A549 (cell line): ENCODE data around the gene CAPS2. TPM values are rescaled to one million over a fixed set of nuclear protein-coding genes. Genes with fewer than 3 reads are reported as not detected.

Experiments used
- ATAC-seq, 2 experiments: fragments of 200-7000 bp in 1 of 2; fragments of >200 bp in 1 of 2; cut with Nextera tagmentation in 1 of 2; cut with Tn5 transposase in 1 of 2; 3 replicates each; pipeline versions ENCODE4 v1.8.0 to v1.9.1; 2018 to 2020; ENCODE audit warnings: mild to moderate bottlenecking in 1 of 2, moderate library complexity in 1 of 2
- CTCF ChIA-PET: fragments of 300-600 bp; sonication (Branson Sonifier 250); formaldehyde crosslinking; extraction: SDS; loops from one replicate; lab custom pipeline; 2021; ENCODE audit warnings: antibody characterized with exemption, inconsistent platforms; lab: Yijun Ruan, JAX
- POLR2A ChIA-PET: fragments of 350-600 bp; formaldehyde crosslinking; extraction: SDS; loops from one replicate; lab custom pipeline; 2021; ENCODE audit warnings: antibody characterized with exemption, inconsistent platforms; lab: Yijun Ruan, JAX
- DNase-seq, 2 experiments: peaks; one replicate each; pipeline versions ENCODE4 v3.0.0 to v3.0.0-alpha.2; 2011 to 2016; ENCODE audit warnings: low read depth in 1 of 2, low spot score in 1 of 2
- FAIRE-seq: peaks from 2 replicates; lab custom pipeline; 2011; peaks lifted over from hg19 to GRCh38; lab: Jason Lieb, UNC
- H3K27ac ChIP-seq, 2 experiments: fragments of >200 bp; sonication (Bioruptor Twin); formaldehyde crosslinking; 3 replicates each; pipeline ENCODE4 v1.5.1; 2016 to 2017
- H3K4me1 ChIP-seq: fragments of >200 bp; sonication (Bioruptor Twin); formaldehyde crosslinking; 3 replicates; pipeline ENCODE4 v1.6.1; 2016
- H3K4me2 ChIP-seq: fragments of >200 bp; sonication (Bioruptor Twin); formaldehyde crosslinking; 3 replicates; pipeline ENCODE4 v1.6.1; 2016
- H3K4me3 ChIP-seq: fragments of >200 bp; sonication (Bioruptor Twin); formaldehyde crosslinking; 3 replicates; pipeline ENCODE4 v1.5.1; 2016
- H3K9me3 ChIP-seq: fragments of >200 bp; sonication (Bioruptor Twin); formaldehyde crosslinking; 3 replicates; pipeline ENCODE4 v1.6.1; 2016
- BHLHE40 ChIP-seq: IDR thresholded peaks from 2 replicates; pipeline ENCODE4 v1.6.1; 2012; ENCODE audit warnings: low read depth, low read length, inconsistent platforms
- CBX2 ChIP-seq: fragments of 200-600 bp; sonication (generic); IDR thresholded peaks from 2 replicates; pipeline ENCODE4 v1.6.1; 2016; ENCODE audit warnings: low read depth, mild to moderate bottlenecking, borderline replicate concordance
- CEBPB ChIP-seq, 2 experiments: fragments of >200 bp in 1 of 2; sonication (Bioruptor Twin) in 1 of 2; formaldehyde crosslinking in 1 of 2; IDR thresholded peaks; 2 replicates each; pipeline ENCODE4 v1.6.1; 2012 to 2016
- CHD2 ChIP-seq: fragments of 150-350 bp; IDR thresholded peaks from 2 replicates; pipeline ENCODE4 v1.6.1; 2014; ENCODE audit warnings: low read length; ENCODE audit not compliant: partially characterized antibody
- CHD4 ChIP-seq: fragments of 200-600 bp; sonication (generic); IDR thresholded peaks from 2 replicates; pipeline ENCODE4 v1.6.1; 2016; ENCODE audit warnings: antibody characterized with exemption, mild to moderate bottlenecking, borderline replicate concordance
- EHMT2 ChIP-seq: fragments of 200-600 bp; sonication (generic); IDR thresholded peaks from 2 replicates; pipeline ENCODE4 v1.6.1; 2016; ENCODE audit warnings: antibody characterized with exemption, low read depth, mild to moderate bottlenecking, moderate library complexity
- ESRRA ChIP-seq: fragments of 150-350 bp; IDR thresholded peaks from 2 replicates; pipeline ENCODE4 v1.6.1; 2014; ENCODE audit warnings: mild to moderate bottlenecking, low read length, borderline replicate concordance
- HEYL ChIP-seq: fragments of 250-450 bp; sonication (Bioruptor Pico); IDR thresholded peaks from 2 replicates; pipeline ENCODE4 v1.8.0; 2021; ENCODE audit warnings: mild to moderate bottlenecking, moderate library complexity
- HOXB13 ChIP-seq: fragments of 250-450 bp; sonication (Bioruptor Pico); IDR thresholded peaks from 2 replicates; pipeline ENCODE4 v1.5.0; 2020; ENCODE audit warnings: low read depth, mild to moderate bottlenecking, moderate library complexity
- KDM1A ChIP-seq: fragments of 200-600 bp; sonication (generic); IDR thresholded peaks from 2 replicates; pipeline ENCODE4 v1.6.1; 2016; ENCODE audit warnings: low read depth, mild to moderate bottlenecking
- MYC ChIP-seq: IDR thresholded peaks from 2 replicates; pipeline ENCODE4 v1.6.1; 2012; ENCODE audit warnings: mild to moderate bottlenecking, inconsistent platforms, low read length, improper control_type of control experiment, borderline replicate concordance
- NPAS2 ChIP-seq: fragments of 250-450 bp; sonication (Bioruptor Pico); IDR thresholded peaks from 2 replicates; pipeline ENCODE4 v1.8.0; 2022; ENCODE audit warnings: mild to moderate bottlenecking, moderate library complexity, borderline replicate concordance
- PHF8 ChIP-seq: fragments of 200-600 bp; sonication (generic); IDR thresholded peaks from 2 replicates; pipeline ENCODE4 v1.6.1; 2016; ENCODE audit warnings: low read depth, mild to moderate bottlenecking, antibody characterized with exemption, moderate library complexity, borderline replicate concordance
- POLR2A ChIP-seq: IDR thresholded peaks from 2 replicates; pipeline ENCODE4 v1.6.1; 2012; ENCODE audit warnings: mild to moderate bottlenecking, low read length
- POLR2AphosphoS2 ChIP-seq: conservative IDR thresholded peaks from 2 replicates; pipeline ENCODE4 v1.6.1; 2012; ENCODE audit warnings: low read length, improper control_type of control experiment, inconsistent platforms
- RAD21 ChIP-seq, 2 experiments: fragments of >200 bp in 1 of 2; sonication (Bioruptor Twin) in 1 of 2; formaldehyde crosslinking in 1 of 2; IDR thresholded peaks in 1 of 2; conservative IDR thresholded peaks in 1 of 2; 2 replicates in 1 of 2; 3 replicates in 1 of 2; pipeline ENCODE4 v1.6.1; 2012 to 2018; ENCODE audit warnings: inconsistent platforms in 1 of 2
- RFX5 ChIP-seq: fragments of 450-650 bp; IDR thresholded peaks from 2 replicates; pipeline ENCODE4 v1.7.1; 2014; ENCODE audit warnings: antibody characterized with exemption, mild to moderate bottlenecking, moderate library complexity
- RNF2 ChIP-seq: fragments of 200-600 bp; sonication (generic); IDR thresholded peaks from 2 replicates; pipeline ENCODE4 v1.6.1; 2016; ENCODE audit warnings: low read depth, mild to moderate bottlenecking, antibody characterized with exemption, moderate library complexity, borderline replicate concordance
- SREBF2 ChIP-seq: fragments of 450-650 bp; IDR thresholded peaks from 2 replicates; pipeline ENCODE4 v1.6.1; 2014; ENCODE audit warnings: mild to moderate bottlenecking, moderate library complexity
- TP53 ChIP-seq: fragments of 250-450 bp; sonication (Bioruptor Pico); IDR thresholded peaks from 2 replicates; pipeline ENCODE4 v1.5.0; 2021; ENCODE audit warnings: mild to moderate bottlenecking, moderate library complexity
- ZFP36 ChIP-seq: fragments of 450-650 bp; IDR thresholded peaks from 2 replicates; pipeline ENCODE4 v1.6.1; 2014; ENCODE audit warnings: borderline replicate concordance; ENCODE audit not compliant: partially characterized antibody
- ZNF302 ChIP-seq: fragments of 250-450 bp; sonication (Bioruptor Pico); IDR thresholded peaks from 2 replicates; pipeline ENCODE4 v1.9.0; 2021; ENCODE audit warnings: inconsistent platforms, mild to moderate bottlenecking, moderate library complexity
- WGBS: methylation state at CpG from one replicate; pipeline ENCODE4 v1.1.6; 2017; ENCODE audit errors: missing lambda C conversion rate; 5-methylcytosine and 5-hydroxymethylcytosine counted together
- polyA plus RNA-seq, 4 experiments: library from polyadenylated mRNA; depleted of rRNA in 3 of 4; stranded (reverse); fragments of >200 nt; fragmentation: RNase III in 1 of 4; extraction: RNeasy Plus Mini Kit Qiagen cat#74134 plus additional on column Dnase treatment in 1 of 4; gene quantifications; 2 replicates in 3 of 4; 3 replicates in 1 of 4; pipeline ENCODE4 v1.2.3, GENCODE V29; 2011 to 2017
- TF ChIP-seq, protein P1 (sequence below): fragments of >200 bp; sonication (Bioruptor Twin); formaldehyde crosslinking; IDR thresholded peaks from 2 replicates; pipeline ENCODE4 v1.6.1; 2016
- TF ChIP-seq, protein P2 (sequence below): fragments of 450-650 bp; IDR thresholded peaks from 2 replicates; pipeline ENCODE4 v1.6.1; 2014; ENCODE audit warnings: antibody characterized with exemption
- TF ChIP-seq, protein P3 (sequence below): IDR thresholded peaks from 2 replicates; pipeline ENCODE4 v1.6.1; 2012
- TF ChIP-seq, protein P4 (sequence below): fragments of >200 bp; sonication (Bioruptor Twin); formaldehyde crosslinking; IDR thresholded peaks from 3 replicates; pipeline ENCODE4 v1.5.1; 2016

Gene CAPS2
- polyA plus RNA-seq, 2 of the 4 experiments (the other 2 are of a cell fraction): 2.6 to 7.0 TPM

DNA sequence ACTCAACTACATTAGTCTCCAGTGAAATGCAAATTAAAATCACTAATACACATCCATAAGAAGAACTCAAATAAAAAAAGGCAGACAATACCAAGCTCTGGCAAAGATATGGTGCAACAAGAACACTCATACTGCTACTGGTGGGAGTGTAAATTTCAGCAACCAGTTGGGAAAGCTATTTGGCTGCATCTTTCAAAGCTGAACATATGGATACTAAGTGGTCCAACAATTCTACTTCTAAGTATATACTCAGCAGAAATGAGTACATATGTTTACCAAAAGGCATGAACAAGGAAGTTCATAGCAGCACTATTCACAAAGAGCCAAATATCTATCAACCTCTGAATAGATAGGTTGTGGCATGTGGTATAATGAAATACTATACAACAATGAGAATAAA is 27.3 kb downstream of the CAPS2 start:
- no peaks in the 10 kb centered on the region for H3K9me3 ChIP-seq
- H3K4me2 ChIP-seq: no peak overlapping the region
- no peak for TF ChIP-seq KDM1A
- TF ChIP-seq HOXB13: no peak
- TF ChIP-seq, protein P1, sequence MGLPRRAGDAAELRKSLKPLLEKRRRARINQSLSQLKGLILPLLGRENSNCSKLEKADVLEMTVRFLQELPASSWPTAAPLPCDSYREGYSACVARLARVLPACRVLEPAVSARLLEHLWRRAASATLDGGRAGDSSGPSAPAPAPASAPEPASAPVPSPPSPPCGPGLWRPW: no peak
- TF ChIP-seq BHLHE40: no peak
- no peak for TF ChIP-seq RNF2
- no peak for TF ChIP-seq CHD2
- TF ChIP-seq PHF8: no peak
- TF ChIP-seq ZNF302: no peak
- TF ChIP-seq POLR2A: no peak
- no peak for TF ChIP-seq HEYL
- no peak for TF ChIP-seq POLR2AphosphoS2
- TF ChIP-seq, protein P2, sequence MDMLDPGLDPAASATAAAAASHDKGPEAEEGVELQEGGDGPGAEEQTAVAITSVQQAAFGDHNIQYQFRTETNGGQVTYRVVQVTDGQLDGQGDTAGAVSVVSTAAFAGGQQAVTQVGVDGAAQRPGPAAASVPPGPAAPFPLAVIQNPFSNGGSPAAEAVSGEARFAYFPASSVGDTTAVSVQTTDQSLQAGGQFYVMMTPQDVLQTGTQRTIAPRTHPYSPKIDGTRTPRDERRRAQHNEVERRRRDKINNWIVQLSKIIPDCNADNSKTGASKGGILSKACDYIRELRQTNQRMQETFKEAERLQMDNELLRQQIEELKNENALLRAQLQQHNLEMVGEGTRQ: no peak
- no peak for TF ChIP-seq CHD4
- no peak for TF ChIP-seq NPAS2 (CRISPR knock-in tag)
- no peak for DNase-seq
- no peak overlapping the region for H3K27ac ChIP-seq
- no peak for ATAC-seq
- CTCF ChIA-PET: no interaction called here
- FAIRE-seq: no peak
- POLR2A ChIA-PET: no interaction called here
- no peak overlapping the region for H3K4me3 ChIP-seq
- no peaks in the 10 kb centered on the region for H3K4me1 ChIP-seq

DNA sequence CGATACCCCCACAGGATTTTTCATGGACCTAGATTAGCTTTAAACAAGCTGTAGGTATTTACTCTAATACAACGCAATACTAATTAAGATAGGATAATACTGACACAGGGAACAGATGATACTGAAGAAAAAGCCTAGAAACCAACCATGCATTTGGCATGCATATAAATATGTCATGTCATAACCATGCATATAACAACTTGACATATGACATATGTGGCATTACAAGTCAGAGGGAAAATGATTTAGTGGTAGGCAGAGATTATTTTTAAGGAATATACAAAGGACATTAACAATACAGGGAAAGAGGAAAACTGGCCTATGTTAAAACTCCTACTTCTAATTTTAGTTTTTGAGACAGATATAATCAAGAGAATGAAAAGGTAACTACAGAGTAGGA is 27.9 kb downstream of the CAPS2 start:
- CTCF ChIA-PET: interaction anchor here (1.7 kb wide), 1 partner anchor 13 kb away, joined by 3 read pairs; no protein-coding TSS in a partner anchor
- 83% methylated on average over 2 of the region's 2 CpGs for WGBS
- H3K9me3 ChIP-seq: no peaks in the 10 kb centered on the region
- TF ChIP-seq ESRRA: no peak
- no peak for TF ChIP-seq RFX5
- TF ChIP-seq, protein P3, sequence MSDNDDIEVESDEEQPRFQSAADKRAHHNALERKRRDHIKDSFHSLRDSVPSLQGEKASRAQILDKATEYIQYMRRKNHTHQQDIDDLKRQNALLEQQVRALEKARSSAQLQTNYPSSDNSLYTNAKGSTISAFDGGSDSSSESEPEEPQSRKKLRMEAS: no peak
- no peak for TF ChIP-seq RAD21 (conservative IDR thresholded peaks at IDR 0.05 in 1 of 2, IDR thresholded peaks at IDR 0.05 in 1 of 2)
- no peak for TF ChIP-seq TP53 (CRISPR knock-in tag)
- no peak for TF ChIP-seq CEBPB (IDR thresholded peaks at IDR 0.05)
- no peak for TF ChIP-seq POLR2A
- no peak for TF ChIP-seq HOXB13
- no peak for TF ChIP-seq KDM1A
- no peak for TF ChIP-seq EHMT2
- TF ChIP-seq, protein P4, sequence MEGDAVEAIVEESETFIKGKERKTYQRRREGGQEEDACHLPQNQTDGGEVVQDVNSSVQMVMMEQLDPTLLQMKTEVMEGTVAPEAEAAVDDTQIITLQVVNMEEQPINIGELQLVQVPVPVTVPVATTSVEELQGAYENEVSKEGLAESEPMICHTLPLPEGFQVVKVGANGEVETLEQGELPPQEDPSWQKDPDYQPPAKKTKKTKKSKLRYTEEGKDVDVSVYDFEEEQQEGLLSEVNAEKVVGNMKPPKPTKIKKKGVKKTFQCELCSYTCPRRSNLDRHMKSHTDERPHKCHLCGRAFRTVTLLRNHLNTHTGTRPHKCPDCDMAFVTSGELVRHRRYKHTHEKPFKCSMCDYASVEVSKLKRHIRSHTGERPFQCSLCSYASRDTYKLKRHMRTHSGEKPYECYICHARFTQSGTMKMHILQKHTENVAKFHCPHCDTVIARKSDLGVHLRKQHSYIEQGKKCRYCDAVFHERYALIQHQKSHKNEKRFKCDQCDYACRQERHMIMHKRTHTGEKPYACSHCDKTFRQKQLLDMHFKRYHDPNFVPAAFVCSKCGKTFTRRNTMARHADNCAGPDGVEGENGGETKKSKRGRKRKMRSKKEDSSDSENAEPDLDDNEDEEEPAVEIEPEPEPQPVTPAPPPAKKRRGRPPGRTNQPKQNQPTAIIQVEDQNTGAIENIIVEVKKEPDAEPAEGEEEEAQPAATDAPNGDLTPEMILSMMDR: no peak
- TF ChIP-seq ZNF302: no peak
- no peak for TF ChIP-seq CBX2
- no peak for TF ChIP-seq POLR2AphosphoS2
- TF ChIP-seq MYC: no peak
- TF ChIP-seq ZFP36: no peak
- TF ChIP-seq SREBF2: no peak
- no peak for TF ChIP-seq RNF2
- TF ChIP-seq NPAS2 (CRISPR knock-in tag): no peak
- TF ChIP-seq, all 56 proteins: peak for 0
- Histone ChIP-seq H3K4me1 (no peaks in the 10 kb centered on the region), H3K4me2 (no peak overlapping the region), H3K4me3 (no peak overlapping the region), H3K27ac (no peak overlapping the region)
- ATAC-seq (no peak), DNase-seq (no peak), FAIRE-seq (peak; percentile 32)
- POLR2A ChIA-PET: no interaction called here
